Measurements from ENCODE around the gene B4GAT1. TPM values are rescaled to one million over a fixed set of nuclear protein-coding genes. Genes with fewer than 3 reads are reported as not detected.

B4GAT1 gene
- total RNA-seq, 4 donors from 2014 or later: 23.9 to 32.4 (median 30.0) TPM

- no peak for DNase-seq (ENCODE audit: low spot score in 2 of 2)
- TF ChIP-seq CTCF (IDR thresholded peaks at IDR 0.05) (no peak), POLR2A (IDR thresholded peaks at IDR 0.05) (no peak)
- intact Hi-C loops (cut with DNase I; ENCODE audit: low total_unique reads): no loop called here
Observed at GRCh38 chr11:66373265-66373664, 25.8 kb upstream of the B4GAT1 start.

GRCh38 chr11:66371627-66372415, 24.4 kb upstream of the B4GAT1 start, which contains the start of gene SLC29A2:
Gene SLC29A2, minus strand, starts transcription at chr11:66371760. Its CDS starts 169 bp downstream, at chr11:66371591.
- DNase-seq (ENCODE audit: low spot score in 2 of 2): peak; percentile 23 to 89
- TF ChIP-seq POLR2A (IDR thresholded peaks at IDR 0.05) (no peak), CTCF (IDR thresholded peaks at IDR 0.05) (no peak)
- intact Hi-C loops (cut with DNase I; ENCODE audit: low total_unique reads): no loop called here
- H3K4me3 ChIP-seq (ENCODE audit: low read depth, poor library complexity, severe bottlenecking): peak within 1 kb of the TSS; percentile 64
- 0% methylated on average over 33 to 51 of the region's 72 CpGs for whole genome bisulfite sequencing, 2 donors

More at GRCh38 chr11:66373265-66373664, 25.8 kb upstream of the B4GAT1 start:
- WGBS, 2 donors: 54 to 59% methylated on average over 5 of the region's 5 CpGs
- H3K4me3 ChIP-seq (ENCODE audit: low read depth, poor library complexity, severe bottlenecking): no peak overlapping the region

- TF ChIP-seq POLR2A (IDR thresholded peaks at IDR 0.05): no peak
- TF ChIP-seq CTCF (IDR thresholded peaks at IDR 0.05): no peak
- DNase-seq (ENCODE audit: low spot score in 2 of 2): no peak
- intact Hi-C loops (cut with DNase I; ENCODE audit: low total_unique reads): no loop called here
- WGBS, 2 donors: 87% methylated on average over 23 to 24 of the region's 25 CpGs
- H3K4me3 ChIP-seq (ENCODE audit: low read depth, poor library complexity, severe bottlenecking): no peak overlapping the region
Observed at GRCh38 chr11:66369073-66369894, 21.9 kb upstream of the B4GAT1 start.

- WGBS, 2 donors: 89 to 95% methylated on average over 5 to 6 of the region's 6 CpGs
- intact Hi-C loops (cut with DNase I; ENCODE audit: low total_unique reads): no loop called here
- no peak overlapping the region for H3K4me3 ChIP-seq (ENCODE audit: low read depth, poor library complexity, severe bottlenecking)
- TF ChIP-seq POLR2A (IDR thresholded peaks at IDR 0.05) (no peak), CTCF (IDR thresholded peaks at IDR 0.05) (no peak)
- no peak for DNase-seq (ENCODE audit: low spot score in 2 of 2)
Observed at GRCh38 chr11:66368484-66368883, 21.1 kb upstream of the B4GAT1 start.

- no peak overlapping the region for H3K4me3 ChIP-seq (ENCODE audit: low read depth, poor library complexity, severe bottlenecking)
- intact Hi-C loops (cut with DNase I; ENCODE audit: low total_unique reads): no loop called here
- DNase-seq (ENCODE audit: low spot score in 2 of 2): no peak
- TF ChIP-seq CTCF (IDR thresholded peaks at IDR 0.05): no peak
- TF ChIP-seq POLR2A (IDR thresholded peaks at IDR 0.05): no peak
- WGBS, 2 donors: 82 to 83% methylated on average over 15 of the region's 15 CpGs
Observed at GRCh38 chr11:66367561-66368312, 20.3 kb upstream of the B4GAT1 start.
